H1 (cell line): Measurements from ENCODE around the gene ZNF687. TPM values are rescaled to one million over a fixed set of nuclear protein-coding genes. Genes with fewer than 3 reads are reported as not detected.

Experiments
- CBX8 ChIP-seq: fragments of 300-800, 300-1000 bp; sonication (generic); IDR thresholded peaks from 2 replicates; pipeline ENCODE4 v1.7.1; 2016; ENCODE audit warnings: low read depth, low read length, borderline replicate concordance
- POLR2A ChIP-seq, 2 experiments: IDR thresholded peaks; 1 replicate in 1 of 2; 2 replicates in 1 of 2; pipeline ENCODE4 v1.6.1; 2011; ENCODE audit warnings: low read depth in 2 of 2, low read length in 2 of 2, mild to moderate bottlenecking in 2 of 2; ENCODE audit errors: control extremely low read depth in 1 of 2
- polyA plus RNA-seq, 7 experiments: library from polyadenylated mRNA; depleted of rRNA in 3 of 7; stranded (reverse) in 5 of 7; unstranded in 2 of 7; fragments of >200 nt in 5 of 7; fragments of 200-250 nt in 2 of 7; gene quantifications; 1 replicate in 5 of 7; 2 replicates in 1 of 7; 4 replicates in 1 of 7; pipeline versions ENCODE4 v1.2.1 to v1.2.3, GENCODE V29; 2011 to 2013; ENCODE audit warnings: missing spikeins in 2 of 7, mixed read lengths in 2 of 7
- total RNA-seq: library from RNA; stranded (reverse); fragmentation: NEBNext Ultra II Directional; extraction: Animal tissue kit (Norgen Biotek cat#: 25700); gene quantifications from 2 replicates; pipeline ENCODE4 v1.2.1, GENCODE V29; 2021
- TF ChIP-seq, protein P1 (sequence below): IDR thresholded peaks from 2 replicates; pipeline ENCODE4 v1.6.1; 2012; ENCODE audit warnings: inconsistent platforms

Gene ZNF687
- total and polyA plus RNA-seq, 2 of the 8 experiments (the other 6 are each of a cell fraction or from before 2014, with no cell fraction given), result 45.9 to 69.9 TPM

DNA sequence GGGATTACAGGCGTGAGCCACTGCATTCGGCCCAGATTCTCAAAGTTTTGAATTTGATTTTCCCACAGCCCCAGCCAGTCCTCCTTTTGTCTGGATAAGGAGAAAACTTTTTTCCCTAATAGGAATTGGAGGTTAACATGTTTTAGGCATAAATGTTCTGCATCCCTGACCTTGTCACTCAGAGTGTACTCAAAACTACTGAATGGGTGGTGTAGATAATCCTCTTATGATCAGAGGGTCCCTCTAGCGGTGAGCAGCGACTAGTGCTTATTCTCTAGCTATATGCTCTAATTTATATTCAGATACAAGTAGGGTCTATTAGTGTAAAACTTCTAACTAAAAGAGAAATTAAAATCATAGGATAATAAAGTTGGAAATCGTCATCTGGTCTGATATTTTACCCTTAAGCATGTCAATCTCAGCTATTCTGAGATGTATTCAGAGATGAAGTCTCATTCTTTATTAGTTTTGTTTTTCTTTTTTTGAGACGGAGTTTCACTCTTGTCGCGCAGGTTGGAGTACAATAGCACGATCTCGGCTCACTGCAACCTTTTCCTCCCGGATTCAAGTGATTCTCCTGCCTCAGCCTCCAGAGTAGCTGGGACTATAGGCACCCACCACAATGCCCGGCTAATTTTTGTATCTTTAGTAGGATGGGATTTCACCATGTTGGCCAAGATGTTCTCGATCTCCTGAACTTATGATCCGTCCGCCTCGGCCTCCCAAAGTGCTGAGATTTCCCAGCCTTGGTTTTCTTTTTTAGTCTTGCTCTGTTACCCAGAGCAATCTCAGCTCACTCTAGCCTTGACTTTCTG lies 30.2 kb upstream of the ZNF687 start (continued):
- TF ChIP-seq POLR2A (IDR thresholded peaks at IDR 0.05; ENCODE audit: control extremely low read depth in 1 of 2, low read depth in 2 of 2, low read length in 2 of 2) (no peak), CBX8 (no peak)
- TF ChIP-seq, protein P1, sequence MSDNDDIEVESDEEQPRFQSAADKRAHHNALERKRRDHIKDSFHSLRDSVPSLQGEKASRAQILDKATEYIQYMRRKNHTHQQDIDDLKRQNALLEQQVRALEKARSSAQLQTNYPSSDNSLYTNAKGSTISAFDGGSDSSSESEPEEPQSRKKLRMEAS, result no peak
